ENCODE measurements around the gene PCSK7. TPM values are rescaled to one million over a fixed set of nuclear protein-coding genes. Genes with fewer than 3 reads are reported as not detected.

Gene PCSK7
- polyA plus RNA-seq, 2 donors = 22.8 to 37.3 TPM

DNA sequence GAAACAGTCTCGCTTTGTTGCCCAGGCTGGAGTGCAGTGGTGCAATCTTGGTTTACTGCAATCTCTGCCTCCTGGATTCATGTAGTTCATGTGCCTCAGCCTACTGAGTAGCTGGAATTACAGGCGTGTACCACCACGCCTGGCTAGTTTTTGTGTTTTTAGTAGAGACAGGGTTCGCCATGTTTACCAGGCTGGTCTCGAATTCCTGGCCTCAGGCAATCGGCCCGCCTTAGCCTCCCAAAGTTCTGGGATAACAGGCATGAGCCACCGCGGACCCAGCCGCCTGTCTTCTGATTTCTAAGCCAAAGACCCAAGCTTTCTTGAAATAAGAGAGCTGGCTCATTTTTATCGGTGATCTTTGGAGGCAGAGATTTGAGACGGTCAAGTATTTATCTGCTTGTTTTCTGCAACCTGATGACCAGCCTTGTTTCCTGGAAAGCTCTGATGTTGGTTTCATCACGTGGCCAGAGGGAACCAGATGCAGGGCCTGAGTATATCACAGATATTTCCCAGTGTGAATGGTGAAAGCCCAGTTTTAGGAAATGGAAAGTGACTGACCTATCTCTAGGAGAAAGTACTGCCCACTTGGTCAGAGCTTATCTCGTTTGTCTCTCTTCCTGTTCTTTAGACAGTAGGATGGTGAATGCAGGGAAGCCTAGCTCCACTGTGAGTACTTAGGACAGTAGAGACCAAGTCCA, 59.0 kb downstream of the PCSK7 start:
- Histone ChIP-seq H3K4me3 (ENCODE audit: low read depth in 1 of 2, low read length in 2 of 2) (no peak overlapping the region), H3K27me3 (ENCODE audit: control insufficient read depth in 1 of 2, insufficient read depth in 2 of 2, low read length in 2 of 2) (no peaks in the 10 kb centered on the region), H3K27ac (ENCODE audit: low read depth in 2 of 2, low read length in 1 of 2) (no peak overlapping the region), H3K36me3 (ENCODE audit: control insufficient read depth in 2 of 2, insufficient read depth in 2 of 2, low read length in 1 of 2) (no peaks in the 10 kb centered on the region), H3K4me1 (ENCODE audit: control insufficient read depth in 2 of 2, insufficient read depth in 2 of 2, low read length in 1 of 2) (no peaks in the 10 kb centered on the region), H3K9me3 (ENCODE audit: control insufficient read depth in 2 of 2, insufficient read depth in 1 of 2, low read depth in 1 of 2, low read length in 1 of 2) (no peaks in the 10 kb centered on the region)
- WGBS, 2 donors = 64 to 77% methylated on average over 14 of the region's 14 CpGs

DNA sequence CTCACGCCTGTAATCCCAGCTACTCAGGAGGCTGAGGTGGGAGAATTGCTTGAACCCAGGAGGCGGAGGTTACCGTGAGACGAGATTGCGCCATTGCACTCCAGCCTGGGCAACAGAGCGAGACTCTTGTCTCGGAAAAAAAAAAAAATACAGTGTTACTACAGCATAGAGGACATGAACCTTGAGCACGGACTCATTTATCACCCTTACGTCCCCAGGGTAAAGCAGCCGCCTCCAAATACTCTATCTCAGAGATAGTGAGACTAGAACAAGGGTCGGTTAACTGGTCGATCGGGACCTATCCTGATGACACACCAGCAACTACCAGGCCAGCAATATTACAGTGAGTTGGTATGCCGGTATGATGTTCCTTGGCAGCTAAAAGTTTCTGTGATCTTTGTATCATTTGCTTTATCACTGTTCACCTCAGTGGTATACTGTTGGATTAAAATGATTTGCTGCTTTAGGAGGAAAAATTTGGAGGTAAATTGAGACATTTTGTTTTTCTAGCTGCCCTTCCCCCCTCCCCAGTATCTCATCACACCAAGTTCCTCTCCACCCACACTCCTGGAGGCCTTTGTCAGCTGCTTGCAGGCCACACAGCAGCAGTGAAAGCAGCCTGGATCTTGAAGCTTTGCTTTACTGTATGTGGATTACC, 60.3 kb downstream of the PCSK7 start:
- no peaks in the 10 kb centered on the region for H3K4me1 ChIP-seq (ENCODE audit: control insufficient read depth in 2 of 2, insufficient read depth in 2 of 2, low read length in 1 of 2)
- no peaks in the 10 kb centered on the region for H3K27me3 ChIP-seq (ENCODE audit: control insufficient read depth in 1 of 2, insufficient read depth in 2 of 2, low read length in 2 of 2)
- H3K27ac ChIP-seq (ENCODE audit: low read depth in 2 of 2, low read length in 1 of 2) = no peak overlapping the region
- peaks cover 0 to 4% of the 10 kb centered on the region in 2 donors for H3K36me3 ChIP-seq (ENCODE audit: control insufficient read depth in 2 of 2, insufficient read depth in 2 of 2, low read length in 1 of 2)
- no peaks in the 10 kb centered on the region for H3K9me3 ChIP-seq (ENCODE audit: control insufficient read depth in 2 of 2, insufficient read depth in 1 of 2, low read depth in 1 of 2, low read length in 1 of 2)
- no peak overlapping the region for H3K4me3 ChIP-seq (ENCODE audit: low read depth in 1 of 2, low read length in 2 of 2)
- 74 to 90% methylated on average over 14 of the region's 14 CpGs for WGBS, 2 donors

DNA sequence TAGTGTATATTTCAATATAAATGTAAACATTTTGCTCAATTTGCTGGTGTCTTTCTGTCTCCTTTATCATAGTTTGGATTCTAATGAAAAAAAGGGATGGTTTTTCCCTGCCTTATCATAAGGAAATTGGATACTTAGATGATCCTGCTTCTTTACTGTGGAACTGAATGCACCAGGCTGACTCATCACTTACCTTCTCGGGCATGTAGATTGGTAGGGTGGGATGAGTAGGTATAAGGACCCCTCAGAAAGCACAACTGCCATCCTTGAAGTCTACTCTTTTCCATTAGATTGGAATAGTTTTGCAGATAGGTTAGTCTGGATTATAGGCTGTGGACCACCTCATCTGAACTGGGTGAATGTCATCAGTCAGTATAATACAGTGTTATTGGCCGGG, 60.9 kb downstream of the PCSK7 start:
- Histone ChIP-seq H3K4me3 (ENCODE audit: low read depth in 1 of 2, low read length in 2 of 2) (no peak overlapping the region), H3K36me3 (ENCODE audit: control insufficient read depth in 2 of 2, insufficient read depth in 2 of 2, low read length in 1 of 2) (peaks cover 0 to 4% of the 10 kb centered on the region in 2 donors), H3K9me3 (ENCODE audit: control insufficient read depth in 2 of 2, insufficient read depth in 1 of 2, low read depth in 1 of 2, low read length in 1 of 2) (no peaks in the 10 kb centered on the region), H3K27ac (ENCODE audit: low read depth in 2 of 2, low read length in 1 of 2) (no peak overlapping the region), H3K27me3 (ENCODE audit: control insufficient read depth in 1 of 2, insufficient read depth in 2 of 2, low read length in 2 of 2) (no peaks in the 10 kb centered on the region), H3K4me1 (ENCODE audit: control insufficient read depth in 2 of 2, insufficient read depth in 2 of 2, low read length in 1 of 2) (no peaks in the 10 kb centered on the region)
- 92 to 94% methylated on average over 2 of the region's 2 CpGs for WGBS, 2 donors

DNA sequence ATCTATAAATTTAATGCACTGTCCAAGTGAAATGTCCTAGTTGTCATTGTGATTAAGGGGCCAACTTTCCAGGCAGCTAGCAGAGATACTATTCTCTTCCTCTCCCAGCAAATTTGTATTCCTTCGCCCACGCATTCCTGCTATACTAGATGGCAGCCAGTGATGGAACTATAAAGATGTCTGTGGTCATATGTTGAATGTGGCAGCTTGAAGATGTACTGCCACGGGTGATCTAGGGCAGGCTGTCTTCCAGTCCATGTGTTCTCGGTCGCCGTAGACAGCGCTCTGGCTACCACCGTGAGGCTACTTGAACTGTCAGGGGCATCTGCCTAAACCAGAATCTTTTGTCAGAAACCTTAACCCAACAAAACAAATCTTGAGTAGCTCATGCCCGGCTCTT, 61.7 kb downstream of the PCSK7 start:
- Histone ChIP-seq H3K27me3 (ENCODE audit: control insufficient read depth in 1 of 2, insufficient read depth in 2 of 2, low read length in 2 of 2) (no peaks in the 10 kb centered on the region), H3K27ac (ENCODE audit: low read depth in 2 of 2, low read length in 1 of 2) (no peak overlapping the region), H3K4me3 (ENCODE audit: low read depth in 1 of 2, low read length in 2 of 2) (no peak overlapping the region), H3K9me3 (ENCODE audit: control insufficient read depth in 2 of 2, insufficient read depth in 1 of 2, low read depth in 1 of 2, low read length in 1 of 2) (no peaks in the 10 kb centered on the region), H3K36me3 (ENCODE audit: control insufficient read depth in 2 of 2, insufficient read depth in 2 of 2, low read length in 1 of 2) (peaks cover 0 to 4% of the 10 kb centered on the region in 2 donors), H3K4me1 (ENCODE audit: control insufficient read depth in 2 of 2, insufficient read depth in 2 of 2, low read length in 1 of 2) (no peaks in the 10 kb centered on the region)
- WGBS, 2 donors = 85 to 92% methylated on average over 9 of the region's 9 CpGs

DNA sequence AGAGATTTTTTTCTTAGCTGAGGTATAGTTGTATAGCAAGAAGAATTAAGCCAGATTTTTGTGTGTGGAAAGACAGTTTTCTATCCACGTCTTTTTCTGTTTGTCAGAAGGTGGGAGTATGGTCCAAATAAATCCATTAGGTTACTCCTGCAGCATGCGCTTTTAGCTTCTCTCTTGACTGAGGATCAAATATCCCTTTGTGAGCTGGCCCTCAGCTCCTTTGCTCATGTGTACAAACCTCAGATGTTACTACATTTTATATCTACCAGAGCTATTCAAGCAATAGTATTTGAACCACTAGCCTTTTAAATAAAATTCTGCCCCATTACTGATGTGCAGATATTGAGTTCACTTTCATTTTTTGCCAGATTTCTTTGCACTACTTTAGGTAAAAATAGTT, 62.1 kb downstream of the PCSK7 start:
- Histone ChIP-seq H3K4me3 (ENCODE audit: low read depth in 1 of 2, low read length in 2 of 2) (no peak overlapping the region), H3K27me3 (ENCODE audit: control insufficient read depth in 1 of 2, insufficient read depth in 2 of 2, low read length in 2 of 2) (no peaks in the 10 kb centered on the region), H3K9me3 (ENCODE audit: control insufficient read depth in 2 of 2, insufficient read depth in 1 of 2, low read depth in 1 of 2, low read length in 1 of 2) (no peaks in the 10 kb centered on the region), H3K27ac (ENCODE audit: low read depth in 2 of 2, low read length in 1 of 2) (no peak overlapping the region), H3K36me3 (ENCODE audit: control insufficient read depth in 2 of 2, insufficient read depth in 2 of 2, low read length in 1 of 2) (peaks cover 0 to 4% of the 10 kb centered on the region in 2 donors), H3K4me1 (ENCODE audit: control insufficient read depth in 2 of 2, insufficient read depth in 2 of 2, low read length in 1 of 2) (no peaks in the 10 kb centered on the region)
- WGBS, 2 donors = 88 to 93% methylated on average over 2 of the region's 2 CpGs

DNA sequence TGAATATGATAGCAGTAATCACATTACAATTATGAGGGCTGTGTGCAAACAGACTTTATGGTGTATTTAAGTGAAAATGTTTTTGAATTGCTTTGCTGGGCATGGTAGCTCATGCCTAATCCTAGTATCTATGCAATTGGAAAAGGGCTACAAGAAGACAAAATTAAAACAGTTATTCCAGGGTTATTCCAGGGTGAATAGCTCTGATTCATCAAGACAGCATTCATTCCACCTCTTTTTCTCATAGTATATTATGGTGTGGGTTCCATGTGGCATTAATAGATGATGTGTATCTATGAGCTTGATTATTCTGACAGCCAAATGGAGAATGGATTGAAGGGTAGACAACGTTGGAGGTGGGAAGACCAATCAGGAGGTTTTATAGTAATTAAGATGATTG, 65.4 kb downstream of the PCSK7 start:
- 59 to 61% methylated on average over 1 of the region's 1 CpG for WGBS, 2 donors
- H3K9me3 ChIP-seq (ENCODE audit: control insufficient read depth in 2 of 2, insufficient read depth in 1 of 2, low read depth in 1 of 2, low read length in 1 of 2) = no peaks in the 10 kb centered on the region
- H3K27ac ChIP-seq (ENCODE audit: low read depth in 2 of 2, low read length in 1 of 2) = no peak overlapping the region
- no peaks in the 10 kb centered on the region for H3K27me3 ChIP-seq (ENCODE audit: control insufficient read depth in 1 of 2, insufficient read depth in 2 of 2, low read length in 2 of 2)
- H3K36me3 ChIP-seq (ENCODE audit: control insufficient read depth in 2 of 2, insufficient read depth in 2 of 2, low read length in 1 of 2) = peaks cover 0 to 11% of the 10 kb centered on the region in 2 donors
- H3K4me1 ChIP-seq (ENCODE audit: control insufficient read depth in 2 of 2, insufficient read depth in 2 of 2, low read length in 1 of 2) = no peaks in the 10 kb centered on the region
- no peak overlapping the region for H3K4me3 ChIP-seq (ENCODE audit: low read depth in 1 of 2, low read length in 2 of 2)

- WGBS, 2 donors = 75 to 82% methylated on average over 2 of the region's 2 CpGs
- Histone ChIP-seq H3K36me3 (ENCODE audit: control insufficient read depth in 2 of 2, insufficient read depth in 2 of 2, low read length in 1 of 2) (peaks cover 0 to 11% of the 10 kb centered on the region in 2 donors), H3K27ac (ENCODE audit: low read depth in 2 of 2, low read length in 1 of 2) (no peak overlapping the region), H3K27me3 (ENCODE audit: control insufficient read depth in 1 of 2, insufficient read depth in 2 of 2, low read length in 2 of 2) (no peaks in the 10 kb centered on the region), H3K4me1 (ENCODE audit: control insufficient read depth in 2 of 2, insufficient read depth in 2 of 2, low read length in 1 of 2) (no peaks in the 10 kb centered on the region), H3K9me3 (ENCODE audit: control insufficient read depth in 2 of 2, insufficient read depth in 1 of 2, low read depth in 1 of 2, low read length in 1 of 2) (no peaks in the 10 kb centered on the region), H3K4me3 (ENCODE audit: low read depth in 1 of 2, low read length in 2 of 2) (no peak overlapping the region)
These were observed 71.0 kb downstream of the PCSK7 start for GRCh38 chr11:117160826-117161225.

DNA sequence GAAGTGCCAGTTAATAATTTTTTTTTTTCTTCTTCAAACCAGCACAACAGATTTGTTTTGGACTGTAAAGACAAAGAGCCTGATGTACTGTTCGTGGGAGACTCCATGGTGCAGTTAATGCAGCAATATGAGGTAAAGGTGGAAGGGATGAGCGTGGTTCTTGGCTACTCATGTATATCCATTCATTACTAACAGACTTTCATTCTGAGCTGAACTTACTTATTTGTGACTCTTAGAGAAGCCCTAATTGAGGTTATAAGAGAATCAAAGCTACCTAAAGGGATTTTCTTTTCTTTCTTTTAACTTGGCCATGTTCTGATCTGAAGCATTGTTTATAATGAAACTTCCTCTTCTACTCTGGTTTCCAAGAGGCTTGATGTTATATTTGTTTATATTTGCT, 72.0 kb downstream of the PCSK7 start:
- WGBS, 2 donors = 80 to 90% methylated on average over 2 of the region's 2 CpGs
- H3K4me3 ChIP-seq (ENCODE audit: low read depth in 1 of 2, low read length in 2 of 2) = no peak overlapping the region
- peaks cover 0 to 14% of the 10 kb centered on the region in 2 donors for H3K36me3 ChIP-seq (ENCODE audit: control insufficient read depth in 2 of 2, insufficient read depth in 2 of 2, low read length in 1 of 2)
- no peaks in the 10 kb centered on the region for H3K27me3 ChIP-seq (ENCODE audit: control insufficient read depth in 1 of 2, insufficient read depth in 2 of 2, low read length in 2 of 2)
- no peak overlapping the region for H3K27ac ChIP-seq (ENCODE audit: low read depth in 2 of 2, low read length in 1 of 2)
- H3K4me1 ChIP-seq (ENCODE audit: control insufficient read depth in 2 of 2, insufficient read depth in 2 of 2, low read length in 1 of 2) = no peaks in the 10 kb centered on the region
- no peaks in the 10 kb centered on the region for H3K9me3 ChIP-seq (ENCODE audit: control insufficient read depth in 2 of 2, insufficient read depth in 1 of 2, low read depth in 1 of 2, low read length in 1 of 2)

- H3K4me3 ChIP-seq (ENCODE audit: low read depth in 1 of 2, low read length in 2 of 2) = no peak overlapping the region
- H3K9me3 ChIP-seq (ENCODE audit: control insufficient read depth in 2 of 2, insufficient read depth in 1 of 2, low read depth in 1 of 2, low read length in 1 of 2) = no peaks in the 10 kb centered on the region
- 94 to 97% methylated on average over 2 of the region's 2 CpGs for WGBS, 2 donors
- no peaks in the 10 kb centered on the region for H3K27me3 ChIP-seq (ENCODE audit: control insufficient read depth in 1 of 2, insufficient read depth in 2 of 2, low read length in 2 of 2)
- no peaks in the 10 kb centered on the region for H3K4me1 ChIP-seq (ENCODE audit: control insufficient read depth in 2 of 2, insufficient read depth in 2 of 2, low read length in 1 of 2)
- H3K27ac ChIP-seq (ENCODE audit: low read depth in 2 of 2, low read length in 1 of 2) = no peak overlapping the region
- peaks cover 1 to 16% of the 10 kb centered on the region in 2 donors for H3K36me3 ChIP-seq (ENCODE audit: control insufficient read depth in 2 of 2, insufficient read depth in 2 of 2, low read length in 1 of 2)
These were observed 74.4 kb downstream of the PCSK7 start for GRCh38 chr11:117157507-117157906.

GRCh38 chr11:117154468-117154867, 77.4 kb downstream of the PCSK7 start:
- Histone ChIP-seq H3K4me1 (ENCODE audit: control insufficient read depth in 2 of 2, insufficient read depth in 2 of 2, low read length in 1 of 2) (no peaks in the 10 kb centered on the region), H3K9me3 (ENCODE audit: control insufficient read depth in 2 of 2, insufficient read depth in 1 of 2, low read depth in 1 of 2, low read length in 1 of 2) (no peaks in the 10 kb centered on the region), H3K36me3 (ENCODE audit: control insufficient read depth in 2 of 2, insufficient read depth in 2 of 2, low read length in 1 of 2) (peaks cover 5 to 8% of the 10 kb centered on the region in 2 donors)

More at GRCh38 chr11:117154468-117154867, 77.4 kb downstream of the PCSK7 start:
- WGBS, 2 donors = 97 to 98% methylated on average over 5 of the region's 5 CpGs
- Histone ChIP-seq H3K27ac (ENCODE audit: low read depth in 2 of 2, low read length in 1 of 2) (no peak overlapping the region), H3K27me3 (ENCODE audit: control insufficient read depth in 1 of 2, insufficient read depth in 2 of 2, low read length in 2 of 2) (no peaks in the 10 kb centered on the region), H3K4me3 (ENCODE audit: low read depth in 1 of 2, low read length in 2 of 2) (no peak overlapping the region)
